ENCODE results near the gene LRRC49.

Gene LRRC49

GRCh38 chr15:71088155-71088554 is 195.5 kb downstream of the LRRC49 start:
- Histone ChIP-seq H3K4me1 (ENCODE audit: control insufficient read depth, low read depth, low read length) (peaks cover 19% of the 10 kb centered on the region), H3K36me3 (ENCODE audit: control insufficient read depth, low read depth, low read length) (no peaks in the 10 kb centered on the region), H3K9ac (ENCODE audit: low read length) (no peak overlapping the region), H3K27ac (ENCODE audit: low read length) (no peak overlapping the region), H3K27me3 (ENCODE audit: control insufficient read depth, insufficient read depth, low read length) (peaks cover 43% of the 10 kb centered on the region), H3K4me3 (ENCODE audit: low read length) (no peak overlapping the region), H3K9me3 (ENCODE audit: control insufficient read depth, low read depth, low read length) (no peaks in the 10 kb centered on the region)

- H3K4me1 ChIP-seq (ENCODE audit: control insufficient read depth, low read depth, low read length): peaks cover 19% of the 10 kb centered on the region
- H3K9me3 ChIP-seq (ENCODE audit: control insufficient read depth, low read depth, low read length): no peaks in the 10 kb centered on the region
- H3K27me3 ChIP-seq (ENCODE audit: control insufficient read depth, insufficient read depth, low read length): peaks cover 39% of the 10 kb centered on the region
Observed at GRCh38 chr15:71088683-71089082, 196.1 kb downstream of the LRRC49 start.

GRCh38 chr15:71089801-71090200 is 197.2 kb downstream of the LRRC49 start:
- Histone ChIP-seq H3K9me3 (ENCODE audit: control insufficient read depth, low read depth, low read length) (no peaks in the 10 kb centered on the region), H3K9ac (ENCODE audit: low read length) (no peak overlapping the region), H3K4me3 (ENCODE audit: low read length) (no peak overlapping the region), H3K36me3 (ENCODE audit: control insufficient read depth, low read depth, low read length) (no peaks in the 10 kb centered on the region), H3K27ac (ENCODE audit: low read length) (no peak overlapping the region), H3K27me3 (ENCODE audit: control insufficient read depth, insufficient read depth, low read length) (peaks cover 28% of the 10 kb centered on the region), H3K4me1 (ENCODE audit: control insufficient read depth, low read depth, low read length) (peaks cover 16% of the 10 kb centered on the region)

More at GRCh38 chr15:71088683-71089082, 196.1 kb downstream of the LRRC49 start:
- Histone ChIP-seq H3K4me3 (ENCODE audit: low read length) (no peak overlapping the region), H3K36me3 (ENCODE audit: control insufficient read depth, low read depth, low read length) (no peaks in the 10 kb centered on the region), H3K27ac (ENCODE audit: low read length) (no peak overlapping the region), H3K9ac (ENCODE audit: low read length) (no peak overlapping the region)

GRCh38 chr15:71091601-71092000 is 199.0 kb downstream of the LRRC49 start:
- no peaks in the 10 kb centered on the region for H3K9me3 ChIP-seq (ENCODE audit: control insufficient read depth, low read depth, low read length)
- H3K27me3 ChIP-seq (ENCODE audit: control insufficient read depth, insufficient read depth, low read length): peaks cover 15% of the 10 kb centered on the region
- H3K9ac ChIP-seq (ENCODE audit: low read length): no peak overlapping the region
- H3K4me1 ChIP-seq (ENCODE audit: control insufficient read depth, low read depth, low read length): peaks cover under 1% of the 10 kb centered on the region
- H3K36me3 ChIP-seq (ENCODE audit: control insufficient read depth, low read depth, low read length): no peaks in the 10 kb centered on the region
- no peak overlapping the region for H3K27ac ChIP-seq (ENCODE audit: low read length)
- no peak overlapping the region for H3K4me3 ChIP-seq (ENCODE audit: low read length)

- H3K4me3 ChIP-seq (ENCODE audit: low read length): no peak overlapping the region
- H3K9ac ChIP-seq (ENCODE audit: low read length): no peak overlapping the region
- H3K36me3 ChIP-seq (ENCODE audit: control insufficient read depth, low read depth, low read length): no peaks in the 10 kb centered on the region
- peaks cover 10% of the 10 kb centered on the region for H3K27me3 ChIP-seq (ENCODE audit: control insufficient read depth, insufficient read depth, low read length)
- no peak overlapping the region for H3K27ac ChIP-seq (ENCODE audit: low read length)
- no peaks in the 10 kb centered on the region for H3K4me1 ChIP-seq (ENCODE audit: control insufficient read depth, low read depth, low read length)
- no peaks in the 10 kb centered on the region for H3K9me3 ChIP-seq (ENCODE audit: control insufficient read depth, low read depth, low read length)
Observed at GRCh38 chr15:71092056-71092600, 199.5 kb downstream of the LRRC49 start.

- Histone ChIP-seq H3K36me3 (ENCODE audit: control insufficient read depth, low read depth, low read length) (no peaks in the 10 kb centered on the region), H3K27ac (ENCODE audit: low read length) (no peak overlapping the region), H3K4me3 (ENCODE audit: low read length) (no peak overlapping the region), H3K9ac (ENCODE audit: low read length) (no peak overlapping the region), H3K27me3 (ENCODE audit: control insufficient read depth, insufficient read depth, low read length) (no peaks in the 10 kb centered on the region), H3K9me3 (ENCODE audit: control insufficient read depth, low read depth, low read length) (no peaks in the 10 kb centered on the region), H3K4me1 (ENCODE audit: control insufficient read depth, low read depth, low read length) (no peaks in the 10 kb centered on the region)
Observed at GRCh38 chr15:71093054-71094024, 200.7 kb downstream of the LRRC49 start.

- Histone ChIP-seq H3K36me3 (ENCODE audit: control insufficient read depth, low read depth, low read length) (no peaks in the 10 kb centered on the region), H3K4me1 (ENCODE audit: control insufficient read depth, low read depth, low read length) (no peaks in the 10 kb centered on the region), H3K27me3 (ENCODE audit: control insufficient read depth, insufficient read depth, low read length) (no peaks in the 10 kb centered on the region), H3K27ac (ENCODE audit: low read length) (no peak overlapping the region), H3K9ac (ENCODE audit: low read length) (no peak overlapping the region), H3K9me3 (ENCODE audit: control insufficient read depth, low read depth, low read length) (no peaks in the 10 kb centered on the region), H3K4me3 (ENCODE audit: low read length) (no peak overlapping the region)
Observed at GRCh38 chr15:71094137-71094536, 201.5 kb downstream of the LRRC49 start.

- H3K9ac ChIP-seq (ENCODE audit: low read length): no peak overlapping the region
- H3K9me3 ChIP-seq (ENCODE audit: control insufficient read depth, low read depth, low read length): no peaks in the 10 kb centered on the region
- no peak overlapping the region for H3K27ac ChIP-seq (ENCODE audit: low read length)
- no peaks in the 10 kb centered on the region for H3K36me3 ChIP-seq (ENCODE audit: control insufficient read depth, low read depth, low read length)
- H3K4me3 ChIP-seq (ENCODE audit: low read length): no peak overlapping the region
- H3K4me1 ChIP-seq (ENCODE audit: control insufficient read depth, low read depth, low read length): no peaks in the 10 kb centered on the region
- no peaks in the 10 kb centered on the region for H3K27me3 ChIP-seq (ENCODE audit: control insufficient read depth, insufficient read depth, low read length)
Observed at GRCh38 chr15:71096676-71097075, 204.1 kb downstream of the LRRC49 start.

- H3K36me3 ChIP-seq (ENCODE audit: control insufficient read depth, low read depth, low read length): no peaks in the 10 kb centered on the region
- H3K4me1 ChIP-seq (ENCODE audit: control insufficient read depth, low read depth, low read length): no peaks in the 10 kb centered on the region
- H3K27me3 ChIP-seq (ENCODE audit: control insufficient read depth, insufficient read depth, low read length): no peaks in the 10 kb centered on the region
- H3K4me3 ChIP-seq (ENCODE audit: low read length): no peak overlapping the region
- H3K27ac ChIP-seq (ENCODE audit: low read length): no peak overlapping the region
- no peak overlapping the region for H3K9ac ChIP-seq (ENCODE audit: low read length)
- H3K9me3 ChIP-seq (ENCODE audit: control insufficient read depth, low read depth, low read length): no peaks in the 10 kb centered on the region
Observed at GRCh38 chr15:71097890-71098289, 205.3 kb downstream of the LRRC49 start.

GRCh38 chr15:71098920-71099319 is 206.3 kb downstream of the LRRC49 start:
- Histone ChIP-seq H3K36me3 (ENCODE audit: control insufficient read depth, low read depth, low read length) (no peaks in the 10 kb centered on the region), H3K9ac (ENCODE audit: low read length) (no peak overlapping the region), H3K4me3 (ENCODE audit: low read length) (no peak overlapping the region), H3K9me3 (ENCODE audit: control insufficient read depth, low read depth, low read length) (no peaks in the 10 kb centered on the region), H3K27me3 (ENCODE audit: control insufficient read depth, insufficient read depth, low read length) (no peaks in the 10 kb centered on the region), H3K27ac (ENCODE audit: low read length) (no peak overlapping the region), H3K4me1 (ENCODE audit: control insufficient read depth, low read depth, low read length) (no peaks in the 10 kb centered on the region)

All from iPS-18a (cell line).